HG03378 (cell line): ENCODE measurements around the gene TMEM17.

Source experiments
- ATAC-seq: cut with Tn5 transposase; IDR thresholded peaks from one replicate; pipeline ENCODE4 v1.9.1; 2021; ENCODE audit warnings: mild to moderate bottlenecking, moderate library complexity; ENCODE audit not compliant: unreplicated experiment

Gene TMEM17

DNA sequence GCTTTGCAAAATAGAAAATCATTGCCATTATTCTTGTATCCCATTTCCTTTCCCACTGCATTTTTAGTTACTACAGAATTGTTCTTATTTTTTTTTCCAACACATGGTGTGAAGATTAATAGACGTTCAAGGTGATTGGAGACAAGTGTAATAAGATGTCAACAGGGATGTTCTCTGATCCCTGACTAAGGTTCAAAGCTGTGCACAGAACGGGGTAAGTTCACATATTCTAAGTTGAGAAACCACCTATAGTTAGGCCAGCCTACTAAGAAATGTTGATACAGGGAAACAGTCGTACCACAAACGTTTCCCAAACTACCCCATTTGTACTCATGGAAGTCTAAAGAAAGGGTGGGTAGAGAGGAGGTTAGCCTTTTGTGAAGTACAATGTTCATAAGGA is 6.4 kb upstream of the TMEM17 start:
- ATAC-seq = no peak

DNA sequence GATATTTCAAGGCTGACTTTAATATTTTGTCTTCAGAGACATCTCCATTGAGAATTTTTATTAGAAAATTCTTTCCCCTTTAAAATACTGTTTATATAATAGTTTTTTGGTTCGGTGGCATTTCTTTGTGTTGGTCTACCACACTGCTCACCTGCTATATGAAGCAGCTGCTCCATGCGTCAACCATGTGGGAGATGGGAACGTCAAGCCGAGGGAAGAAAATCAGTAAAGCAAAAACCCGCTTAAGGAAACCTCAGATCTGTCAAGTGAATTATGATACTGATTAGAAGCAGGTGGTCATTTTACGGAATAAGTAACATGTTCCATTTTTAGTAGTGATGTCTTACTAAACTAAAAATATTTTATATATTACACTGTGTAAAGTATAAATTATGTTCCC is 5.6 kb upstream of the TMEM17 start:
- no peak for ATAC-seq

DNA sequence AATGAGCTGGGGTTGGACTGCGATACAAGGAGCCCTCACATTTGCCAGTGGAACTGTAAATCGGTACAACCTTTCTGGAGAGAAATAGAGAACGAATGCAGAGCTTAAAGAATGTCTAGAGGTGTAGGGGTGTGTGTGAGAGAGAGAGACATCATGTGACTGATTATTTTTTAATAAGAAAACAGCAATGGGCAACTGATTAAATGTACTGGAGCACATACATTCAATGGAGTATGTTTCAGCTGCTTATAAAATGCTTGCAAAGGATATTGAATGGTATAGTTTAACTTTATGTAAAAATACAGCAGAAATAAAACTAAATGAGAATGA is 391 bp upstream of the TMEM17 start:
- ATAC-seq = peak; percentile 31

DNA sequence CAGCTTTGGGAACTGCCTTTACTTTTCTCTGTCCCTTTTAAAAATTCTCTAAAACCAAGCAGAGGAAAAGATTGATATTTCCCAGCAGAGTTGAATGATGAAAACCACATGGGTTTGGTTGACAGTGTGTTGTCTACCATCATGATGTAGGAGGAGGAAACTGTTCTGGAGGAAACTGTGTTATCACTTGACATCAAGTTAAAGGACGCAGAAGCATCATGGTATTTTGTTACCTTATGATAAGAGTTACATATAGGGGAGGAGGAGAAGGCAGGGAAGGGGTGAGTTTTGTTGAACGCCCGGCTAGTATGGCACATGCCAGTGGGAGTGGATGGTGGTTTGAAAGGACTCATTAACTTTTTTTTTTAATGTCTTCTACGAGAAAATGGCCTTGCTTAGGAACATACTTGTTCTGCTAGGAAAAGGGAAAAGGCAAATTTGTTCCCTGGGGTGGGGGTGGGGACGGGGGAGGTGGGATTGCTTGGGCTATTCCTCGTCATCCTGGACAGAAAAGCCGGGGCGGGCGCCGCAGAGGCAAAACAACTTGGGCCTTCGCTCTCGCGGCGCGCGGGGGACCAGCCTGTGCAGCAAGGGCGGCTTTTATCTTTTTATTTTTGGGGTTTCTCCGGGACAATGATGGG is 766 bp downstream of the TMEM17 start:
- ATAC-seq = peak; percentile 17

DNA sequence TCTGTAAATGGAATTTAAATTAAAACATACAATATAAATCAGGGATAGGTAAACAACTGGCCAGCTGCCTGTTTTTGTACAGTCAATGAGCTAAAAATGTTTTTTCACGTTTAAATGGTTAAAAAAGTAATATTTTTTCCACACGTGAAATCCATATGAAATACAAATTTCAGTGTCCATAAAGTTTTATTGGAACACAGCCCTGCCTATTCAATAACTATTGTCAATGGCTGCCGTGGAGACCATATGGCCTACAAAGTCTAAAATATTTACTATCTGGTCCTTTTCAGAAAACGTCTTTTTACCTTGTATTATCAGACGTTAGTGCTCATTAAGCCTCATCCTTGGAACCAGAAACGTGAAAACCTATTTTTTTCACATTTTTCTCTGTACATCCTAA is 1.3 kb downstream of the TMEM17 start:
- no peak for ATAC-seq

DNA sequence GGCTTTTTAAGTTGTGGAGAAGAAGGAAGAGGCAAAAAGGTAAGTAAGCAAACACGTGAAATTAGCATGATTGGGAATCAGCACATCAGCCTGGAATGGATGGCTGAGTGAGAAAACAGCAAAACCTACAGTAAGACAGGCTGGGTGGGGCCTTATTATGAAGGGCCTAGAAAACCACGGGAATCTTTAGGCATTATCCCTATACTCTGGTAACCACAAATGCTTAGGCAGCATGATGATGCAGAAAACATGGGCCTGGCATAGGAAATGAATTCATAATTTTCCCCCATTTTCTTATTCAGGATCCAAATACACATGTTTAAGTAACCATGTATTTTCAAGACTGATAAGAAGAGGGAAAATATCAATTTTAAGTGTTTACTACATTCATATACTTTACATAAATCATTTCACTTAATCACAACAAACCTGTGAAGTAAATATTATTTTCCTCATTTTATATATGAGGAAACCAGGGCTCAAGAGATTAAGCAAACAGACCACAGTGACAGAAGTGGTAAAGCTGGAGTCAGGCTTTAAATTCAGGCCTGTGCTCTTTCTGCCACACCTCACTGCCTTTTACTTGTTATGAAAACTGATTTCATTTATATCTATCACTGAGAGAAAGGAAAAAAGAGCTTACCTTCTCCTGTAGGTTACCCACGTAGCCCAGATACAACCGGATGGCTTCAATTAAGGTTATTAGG is 4.0 kb downstream of the TMEM17 start:
- no peak for ATAC-seq

DNA sequence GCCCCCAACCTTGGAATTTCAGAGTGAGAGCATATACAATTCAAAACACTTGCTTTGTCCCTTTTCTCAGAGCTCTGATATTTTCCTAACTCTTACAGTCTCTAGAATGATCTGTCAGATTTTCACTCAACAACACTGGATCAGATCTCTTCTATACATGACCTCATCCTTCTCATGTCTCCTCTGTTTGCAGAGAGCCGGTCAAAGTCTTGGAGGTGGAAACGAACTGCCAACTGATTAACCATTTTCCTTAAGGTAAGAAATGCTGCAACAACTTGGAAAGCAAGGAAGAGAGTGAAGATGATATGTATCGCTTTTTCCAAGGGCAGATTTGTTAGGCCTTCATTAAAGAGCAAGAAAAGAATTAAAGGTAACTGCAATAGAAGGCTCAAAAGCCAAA is 4.9 kb downstream of the TMEM17 start:
- ATAC-seq = no peak

DNA sequence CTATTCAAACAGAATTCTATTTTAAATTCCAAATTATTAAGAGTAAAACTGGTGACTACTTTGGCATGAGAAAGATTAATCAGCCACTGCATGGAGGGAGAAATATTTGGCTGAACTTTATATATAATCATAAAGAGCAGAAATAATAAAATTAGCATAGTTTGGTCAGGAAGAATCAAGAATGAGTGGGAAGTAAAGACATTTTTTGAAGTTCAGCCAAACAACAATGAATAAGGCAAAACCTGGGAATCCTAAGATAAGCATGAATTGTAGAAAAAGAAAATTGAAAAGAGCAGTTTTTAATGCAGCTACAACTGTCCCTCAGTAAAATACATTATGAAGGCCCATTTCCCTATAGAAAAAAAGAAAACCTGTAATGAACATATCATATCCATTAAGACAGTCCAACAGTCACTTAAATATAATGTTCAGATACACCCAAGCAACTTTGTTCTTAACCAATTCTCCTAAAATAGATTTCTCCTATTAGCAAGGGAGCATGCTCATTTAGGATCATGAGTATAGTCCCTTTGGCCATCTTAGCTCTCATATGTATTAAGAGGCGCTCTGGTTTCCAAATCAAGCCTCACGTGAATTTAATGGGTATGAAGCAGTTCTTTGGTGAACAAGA is 6.5 kb downstream of the TMEM17 start:
- ATAC-seq = no peak

DNA sequence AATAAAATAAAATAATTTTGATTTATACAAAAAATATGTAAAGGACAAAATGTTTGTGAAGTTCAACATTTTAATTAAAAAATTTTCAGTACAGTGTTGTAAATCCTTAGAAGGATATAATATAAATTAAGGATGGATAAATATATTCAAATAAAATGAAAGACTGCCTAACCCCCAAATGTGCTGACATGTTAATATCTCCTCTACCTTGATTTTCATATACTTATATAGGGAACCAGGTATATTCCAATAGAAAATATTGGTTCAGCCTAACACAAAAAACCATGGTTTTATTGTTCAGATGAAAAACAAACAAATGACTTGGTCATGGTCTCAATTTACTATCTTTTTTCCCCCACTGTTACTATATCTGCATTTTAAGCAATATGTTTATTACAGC is 7.3 kb downstream of the TMEM17 start:
- ATAC-seq = no peak

DNA sequence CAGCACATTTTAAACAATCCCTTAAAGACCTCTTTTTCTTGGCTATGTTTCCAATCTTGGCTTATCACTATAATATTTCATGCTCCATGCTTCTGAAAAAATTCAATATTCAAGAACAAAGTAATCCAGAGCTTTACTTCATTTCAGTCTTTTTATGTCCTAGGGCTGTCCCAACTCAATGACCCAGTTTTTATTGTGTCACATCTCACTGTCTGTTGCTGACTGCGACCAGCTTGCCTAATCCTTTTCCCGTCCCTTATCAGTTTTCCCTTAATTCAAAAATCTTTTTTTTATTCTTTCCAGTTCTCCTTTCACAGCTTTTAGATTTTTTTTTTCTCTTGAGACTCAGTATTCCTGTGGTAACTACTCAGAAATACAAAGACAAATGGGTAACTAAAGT is 10.2 kb downstream of the TMEM17 start:
- ATAC-seq = no peak

DNA sequence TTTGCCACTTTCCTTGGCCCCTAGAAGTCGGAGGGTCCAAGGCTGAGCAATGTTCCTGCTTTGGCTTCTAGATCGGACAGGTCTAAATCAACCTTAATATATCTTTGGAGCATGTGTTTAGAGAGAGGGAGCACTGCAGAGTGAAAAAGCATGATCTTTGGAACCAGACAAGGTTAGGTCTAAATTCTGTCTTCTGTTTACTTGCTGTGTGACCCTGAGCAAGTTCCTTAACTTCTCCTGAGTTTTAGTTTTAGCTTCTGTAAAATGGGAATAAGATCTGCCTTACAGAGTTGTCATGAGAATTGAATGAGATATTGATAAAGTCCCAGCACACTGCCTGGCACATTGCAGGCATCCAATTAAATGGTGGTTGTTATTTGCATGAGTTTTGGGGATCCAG is 13.9 kb downstream of the TMEM17 start:
- no peak for ATAC-seq

DNA sequence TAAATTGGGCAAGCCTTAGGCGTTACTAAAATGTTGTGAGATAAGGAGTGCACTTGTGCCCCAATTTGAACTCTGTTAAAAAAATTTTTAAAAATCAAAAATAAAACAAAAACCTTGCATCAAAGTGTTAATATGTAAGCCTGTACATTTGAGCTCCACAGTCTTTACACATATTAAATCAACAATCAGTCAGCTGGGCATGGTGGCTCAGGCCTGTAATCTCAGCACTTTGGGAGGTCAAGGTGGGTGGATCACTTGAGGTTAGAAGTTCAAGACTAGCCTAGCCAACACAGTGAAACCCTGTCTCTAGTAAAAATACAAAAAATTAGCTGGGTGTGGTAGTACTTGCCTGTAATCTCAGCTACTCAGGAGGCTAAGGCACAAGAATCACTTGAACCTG is 16.3 kb downstream of the TMEM17 start:
- no peak for ATAC-seq

DNA sequence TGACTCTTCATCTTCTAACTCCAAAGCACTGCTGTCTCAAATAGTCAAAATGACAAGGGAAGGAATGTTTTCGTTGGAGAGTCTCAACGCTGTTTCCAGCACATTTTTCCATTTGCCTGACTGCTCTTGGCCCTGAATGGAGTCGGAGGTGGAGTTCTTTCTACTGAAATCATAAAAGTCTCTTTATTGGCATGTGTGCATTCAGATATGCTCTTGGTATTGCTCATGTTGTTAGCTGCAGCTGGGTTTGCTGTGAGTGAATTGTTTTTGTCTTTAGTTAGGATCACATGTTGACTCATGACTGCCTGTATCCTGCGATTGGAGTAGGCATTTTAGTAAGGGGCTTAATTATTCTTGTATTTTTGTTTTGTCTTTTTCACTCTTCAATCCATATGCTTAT is 16.8 kb downstream of the TMEM17 start:
- no peak for ATAC-seq

DNA sequence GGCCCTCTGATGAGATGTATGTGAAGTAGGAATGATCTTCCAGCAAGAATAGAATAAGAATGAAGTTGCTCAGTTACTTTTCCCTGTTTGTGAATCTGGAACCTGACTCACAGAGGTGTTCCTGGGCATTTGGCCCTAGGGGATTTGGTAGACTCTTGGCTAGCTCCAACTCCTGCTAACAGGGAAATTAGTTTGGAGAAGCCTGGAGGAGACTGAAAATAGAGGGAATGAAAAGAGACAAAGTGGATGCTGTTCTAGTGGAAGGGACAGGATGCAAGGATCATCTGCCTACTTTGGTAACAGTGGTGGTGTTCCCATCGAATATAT is 19.6 kb downstream of the TMEM17 start:
- no peak for ATAC-seq

DNA sequence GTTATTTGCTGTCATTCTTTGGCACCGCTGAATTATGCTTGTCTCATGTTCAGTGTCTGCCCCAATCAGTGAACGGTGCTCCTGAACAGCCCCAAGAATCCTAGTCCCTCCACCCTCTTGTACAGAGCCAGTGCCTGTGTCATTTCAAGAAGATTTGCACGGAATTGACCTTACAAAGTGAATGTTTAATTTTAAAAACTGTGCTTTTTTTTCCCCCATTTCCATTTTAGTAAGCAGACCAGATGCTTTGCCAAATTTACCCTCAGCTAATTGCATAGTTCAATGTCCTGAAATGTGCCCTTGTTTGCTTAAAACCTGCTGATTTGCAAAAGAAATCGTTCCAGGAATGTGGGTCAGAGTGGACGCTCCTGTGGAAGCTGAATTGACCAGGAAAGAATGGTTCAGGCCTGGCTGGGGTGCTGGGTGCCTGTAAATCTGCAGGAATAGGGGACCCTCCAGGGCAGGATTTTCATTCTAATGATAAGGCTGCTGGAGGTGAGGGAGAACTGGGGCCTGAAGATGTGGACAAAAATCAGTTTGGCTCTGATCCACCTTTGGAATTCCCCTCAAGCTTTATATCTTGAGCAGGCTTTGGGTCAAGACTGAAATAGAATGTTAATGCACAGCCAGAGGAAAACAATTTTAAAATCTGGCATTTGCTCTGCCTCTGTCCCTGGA is 20.1 kb downstream of the TMEM17 start:
- no peak for ATAC-seq

DNA sequence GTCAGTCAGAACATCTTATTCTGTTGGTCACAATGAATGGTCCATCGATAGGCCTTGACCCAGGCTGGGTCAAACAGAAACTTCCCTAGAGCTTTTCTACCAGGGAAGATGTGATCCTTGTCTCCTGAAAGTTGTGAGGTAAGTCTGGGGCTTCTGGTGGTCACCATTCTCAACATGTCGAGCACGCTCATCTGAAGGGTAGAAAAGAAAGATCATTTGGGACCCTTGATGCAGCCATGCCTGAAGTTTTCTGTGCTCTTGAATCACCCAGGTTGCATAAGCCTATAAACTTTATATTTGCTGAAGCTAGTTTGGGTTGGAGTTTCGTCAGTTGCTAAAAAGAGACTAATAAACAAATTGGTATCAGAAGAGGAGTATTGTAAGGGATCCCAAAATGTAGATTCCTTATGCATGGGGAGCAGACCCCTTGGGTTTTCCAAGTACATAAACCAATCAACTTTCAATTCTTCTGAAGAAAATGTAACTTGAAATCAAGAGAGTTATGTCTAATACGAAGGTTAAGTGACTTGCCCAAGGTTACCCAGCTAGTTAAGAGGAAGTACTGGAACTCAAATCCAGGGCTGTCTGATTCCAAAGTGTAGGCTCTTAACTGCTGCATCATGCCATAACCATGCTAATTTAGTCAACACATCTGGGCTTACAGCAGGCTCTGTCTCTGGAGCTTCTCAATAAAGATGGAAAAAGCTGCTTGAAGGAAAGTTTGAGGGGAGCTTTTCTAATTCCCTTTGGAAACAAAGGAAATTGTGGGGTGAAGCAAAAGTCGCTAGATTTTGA is 23.2 kb downstream of the TMEM17 start:
- ATAC-seq = no peak

DNA sequence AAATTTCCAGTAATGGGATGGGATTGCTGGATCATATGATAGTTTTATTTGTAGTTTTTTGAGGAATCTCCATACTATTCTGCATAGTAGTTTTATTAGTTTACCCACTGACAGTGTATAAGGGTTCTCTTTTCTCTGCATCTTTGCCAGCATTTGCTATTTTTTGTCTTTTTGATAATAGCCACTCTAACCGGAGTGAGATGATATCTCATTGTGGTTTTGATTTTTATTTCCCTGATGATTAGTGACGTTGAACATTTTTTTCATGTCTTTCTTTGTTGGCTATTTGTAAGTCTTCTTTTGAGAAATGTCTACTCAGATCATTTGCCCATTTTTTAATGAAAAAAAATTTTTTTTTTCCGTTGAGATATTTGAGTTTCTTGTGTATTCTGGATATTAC is 26.1 kb downstream of the TMEM17 start:
- ATAC-seq = no peak

DNA sequence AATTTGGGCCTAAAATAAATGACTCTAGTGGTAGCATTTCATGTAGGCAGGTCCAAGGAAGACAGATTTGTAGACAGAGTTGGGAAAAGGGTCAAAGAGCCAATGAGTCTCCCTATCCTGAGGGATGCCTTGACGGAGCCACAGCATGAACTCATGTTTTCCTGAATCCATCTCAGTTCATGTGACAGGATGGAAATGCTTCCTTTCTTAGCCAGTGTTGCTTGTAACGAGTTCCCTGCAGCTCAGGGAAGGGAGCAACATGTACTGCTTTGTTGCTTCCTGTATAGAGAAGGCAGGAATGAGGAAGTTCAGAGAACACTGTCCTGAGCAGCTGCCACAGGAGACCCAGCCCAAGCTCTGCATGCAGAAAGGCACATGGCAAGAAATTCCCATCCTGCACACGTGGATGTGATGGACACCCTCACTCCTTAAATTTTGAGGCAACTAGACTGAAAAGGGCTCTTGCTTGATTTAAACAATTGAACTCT is 27.9 kb downstream of the TMEM17 start:
- ATAC-seq = no peak

DNA sequence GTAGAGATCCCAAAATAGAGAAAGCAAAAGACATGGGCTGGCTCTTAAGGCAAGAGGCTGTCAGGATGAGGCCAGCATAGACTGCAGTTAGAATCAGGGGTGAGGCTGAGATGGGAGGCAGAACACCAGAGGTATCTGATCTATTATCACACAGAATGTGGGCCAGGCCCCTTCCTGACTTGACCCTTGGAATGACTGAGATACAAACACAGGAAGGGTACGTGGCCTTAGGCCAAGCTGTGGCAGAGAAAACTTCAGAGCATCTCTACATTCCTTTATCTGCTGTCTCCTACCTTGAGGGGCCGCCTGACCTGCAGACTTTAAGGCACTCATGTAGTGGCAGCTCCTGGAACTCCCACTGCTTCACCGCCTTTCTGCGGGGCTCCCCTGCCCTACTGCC is 28.4 kb downstream of the TMEM17 start:
- ATAC-seq = no peak

DNA sequence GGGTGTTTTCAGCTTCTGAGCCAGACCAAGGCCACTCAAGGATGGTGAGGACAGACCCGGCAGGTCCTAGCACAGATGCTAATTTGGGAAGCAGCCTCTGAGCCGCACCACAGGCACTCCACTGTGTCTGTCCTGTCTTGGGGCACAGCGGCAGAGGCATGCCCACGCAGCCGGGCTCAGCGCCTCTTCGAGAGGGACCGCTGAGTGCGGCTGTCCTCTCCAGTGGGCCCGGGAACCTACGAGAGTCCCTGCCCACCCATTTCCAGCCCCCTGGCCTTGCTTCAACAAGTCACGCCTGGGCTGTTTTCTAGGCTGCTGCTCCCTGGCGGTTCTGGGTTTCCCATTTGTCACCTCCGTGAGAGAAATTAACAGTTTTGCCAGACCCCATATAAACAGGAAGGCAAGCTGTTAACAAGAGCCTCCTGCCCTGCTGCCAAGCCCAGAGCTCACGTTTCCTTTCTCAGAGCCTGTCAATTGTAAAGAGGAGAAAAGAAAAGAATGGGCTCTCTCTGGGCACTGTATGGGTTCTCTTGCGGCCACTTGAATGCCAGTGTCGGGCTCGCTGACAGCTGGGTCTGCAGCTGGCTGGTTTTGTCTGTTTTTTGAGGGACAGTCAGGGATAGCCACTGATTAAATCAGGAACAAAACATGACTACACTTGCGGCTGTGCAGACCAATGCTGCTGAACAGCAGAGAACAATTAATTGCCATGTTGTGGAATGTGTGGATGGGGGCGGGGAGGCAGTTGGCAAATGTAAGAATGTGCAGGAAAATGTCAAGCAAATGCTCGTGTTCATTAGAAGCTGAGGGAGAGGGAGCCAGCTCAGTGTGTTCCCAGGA is 30.6 kb downstream of the TMEM17 start:
- ATAC-seq = no peak
